Transverse colon (tissue), 4 donors: ENCODE results near the gene ABHD17A.

Experiments used
- CTCF ChIP-seq, 5 experiments: fragments of 200-600 bp in 3 of 5; fragments of 450-650 bp in 2 of 5; sonication (generic) in 3 of 5; IDR thresholded peaks; 1 replicate in 2 of 5; 2 replicates in 3 of 5; pipeline ENCODE4 v1.5.1; 2016 to 2017; ENCODE audit warnings: antibody characterized with exemption in 5 of 5, inconsistent platforms in 3 of 5, mild to moderate bottlenecking in 2 of 5, moderate library complexity in 1 of 5
- EP300 ChIP-seq: sonication (generic); formaldehyde crosslinking; IDR thresholded peaks from one replicate; pipeline ENCODE4 v1.6.1; 2017; ENCODE audit warnings: antibody characterized with exemption, low read depth
- POLR2A ChIP-seq: fragments of 450-650 bp; IDR thresholded peaks from one replicate; pipeline ENCODE4 v1.6.1; 2016; ENCODE audit warnings: antibody characterized with exemption, mild to moderate bottlenecking, moderate library complexity
- POLR2AphosphoS5 ChIP-seq, 3 donors: sonication (generic); formaldehyde crosslinking; IDR thresholded peaks; one replicate each; pipeline ENCODE4 v1.6.1; 2016; ENCODE audit warnings: antibody characterized with exemption in 3 of 3

GRCh38 chr19:1843116-1843515 is 42.2 kb downstream of the ABHD17A start:
- TF ChIP-seq CTCF (IDR thresholded peaks at IDR 0.05) (no peak), POLR2A (no peak), POLR2AphosphoS5 (IDR thresholded peaks at IDR 0.05) (no peak), EP300 (no peak)
